PFSK-1 (cell line): ENCODE results near the gene LRBA.

Experiments used
- FOXP2 ChIP-seq: optimal IDR thresholded peaks from 2 replicates; pipeline ENCODE3; 2011; ENCODE audit warnings: borderline replicate concordance, control low read depth, inconsistent platforms; ENCODE audit not compliant: insufficient read depth; ENCODE audit errors: extremely low read length, extremely low read depth
- POLR2AphosphoS5 ChIP-seq: IDR thresholded peaks from 2 replicates; pipeline ENCODE4 v1.6.1; 2012; ENCODE audit warnings: low read depth, mild to moderate bottlenecking, control low read depth, low read length, moderate library complexity
- REST ChIP-seq, 2 experiments: IDR thresholded peaks; 2 replicates each; pipeline versions ENCODE4 v1.6.1 to v1.8.0; 2011 to 2012; ENCODE audit warnings: low read depth in 2 of 2, low read length in 2 of 2, control low read depth in 1 of 2, inconsistent platforms in 1 of 2, mild to moderate bottlenecking in 1 of 2, moderate library complexity in 1 of 2; ENCODE audit not compliant: insufficient read depth in 1 of 2
- SIN3A ChIP-seq: IDR thresholded peaks from 2 replicates; pipeline ENCODE4 v1.6.1; 2012; ENCODE audit warnings: mild to moderate bottlenecking, low read length, moderate library complexity, borderline replicate concordance; ENCODE audit not compliant: insufficient read depth
- TAF1 ChIP-seq: IDR thresholded peaks from 2 replicates; pipeline ENCODE4 v1.6.1; 2012; ENCODE audit warnings: low read length, control low read depth, borderline replicate concordance; ENCODE audit not compliant: insufficient read depth

LRBA gene

GRCh38 chr4:150299816-150300215 lies 715.3 kb downstream of the LRBA start:
- TF ChIP-seq FOXP2 (no peak), TAF1 (no peak), POLR2AphosphoS5 (no peak), SIN3A (no peak), REST (IDR thresholded peaks at IDR 0.05; ENCODE audit: insufficient read depth in 1 of 2, low read depth in 2 of 2, low read length in 2 of 2) (no peak)

GRCh38 chr4:150297861-150298474 lies 717.1 kb downstream of the LRBA start:
- TF ChIP-seq TAF1 (no peak), FOXP2 (no peak), POLR2AphosphoS5 (no peak), SIN3A (no peak), REST (IDR thresholded peaks at IDR 0.05; ENCODE audit: insufficient read depth in 1 of 2, low read depth in 2 of 2, low read length in 2 of 2) (no peak)

GRCh38 chr4:150289881-150290280 lies 725.2 kb downstream of the LRBA start:
- TF ChIP-seq FOXP2 (no peak), POLR2AphosphoS5 (no peak), REST (IDR thresholded peaks at IDR 0.05; ENCODE audit: insufficient read depth in 1 of 2, low read depth in 2 of 2, low read length in 2 of 2) (no peak), TAF1 (no peak), SIN3A (no peak)

- TF ChIP-seq POLR2AphosphoS5 (no peak), TAF1 (no peak), REST (IDR thresholded peaks at IDR 0.05; ENCODE audit: insufficient read depth in 1 of 2, low read depth in 2 of 2, low read length in 2 of 2) (no peak), SIN3A (no peak), FOXP2 (no peak)
These were observed 725.9 kb downstream of the LRBA start for GRCh38 chr4:150289198-150289597.
